OCI-LY1 (cell line): ENCODE measurements around the gene EOGT.

ENCODE experiments used
- H2AFZ ChIP-seq: fragments of 200-600 bp; sonication (generic), shearing (Covaris generic); 2 replicates; pipeline ENCODE4 v1.6.0; 2014; ENCODE audit warnings: antibody characterized with exemption, mild to moderate bottlenecking, low read length
- H3F3A ChIP-seq: fragments of 200-600 bp; sonication (generic), shearing (Covaris generic); 2 replicates; pipeline ENCODE4 v1.6.0; 2014; ENCODE audit warnings: mild to moderate bottlenecking, antibody characterized with exemption, low read length, moderate library complexity; ENCODE audit not compliant: insufficient read depth
- H3K27ac ChIP-seq: fragments of 200-600 bp; sonication (generic); 2 replicates; pipeline ENCODE4 v1.5.1; 2014; ENCODE audit warnings: low read length, mixed run types, mild to moderate bottlenecking, low read depth; ENCODE audit not compliant: poor library complexity, severe bottlenecking
- H3K27me3 ChIP-seq: fragments of 200-600 bp; sonication (generic); 2 replicates; pipeline ENCODE4 v1.6.0; 2014; ENCODE audit warnings: antibody characterized with exemption, mild to moderate bottlenecking, low read length, moderate library complexity; ENCODE audit not compliant: insufficient read depth
- H3K36me3 ChIP-seq: fragments of 200-600 bp; sonication (generic); 2 replicates; pipeline ENCODE4 v1.6.1; 2014; ENCODE audit warnings: mild to moderate bottlenecking, antibody characterized with exemption, low read length, moderate library complexity, mixed read lengths; ENCODE audit not compliant: insufficient read depth
- H3K4me1 ChIP-seq: fragments of 200-600 bp; sonication (generic); 2 replicates; pipeline ENCODE4 v1.5.1; 2014; ENCODE audit warnings: mild to moderate bottlenecking, low read length, moderate library complexity; ENCODE audit not compliant: insufficient read depth, severe bottlenecking
- H3K4me2 ChIP-seq: fragments of 200-600 bp; sonication (generic), shearing (Covaris generic); 2 replicates; pipeline ENCODE4 v1.6.1; 2014; ENCODE audit warnings: low read length
- H3K4me3 ChIP-seq: fragments of 200-600 bp; sonication (generic); 2 replicates; pipeline ENCODE4 v1.5.1; 2014; ENCODE audit warnings: low read length, low read depth, mild to moderate bottlenecking, mixed read lengths; ENCODE audit not compliant: poor library complexity, severe bottlenecking
- H3K79me2 ChIP-seq: fragments of 200-600 bp; shearing (Covaris generic); 2 replicates; pipeline ENCODE4 v1.6.1; 2016; ENCODE audit warnings: mixed run types, low read length, mixed read lengths; ENCODE audit not compliant: insufficient read depth
- H3K9ac ChIP-seq: fragments of 200-600 bp; sonication (generic), shearing (Covaris generic); 2 replicates; pipeline ENCODE4 v1.6.1; 2014; ENCODE audit warnings: mild to moderate bottlenecking, low read length, mixed read lengths
- H3K9me2 ChIP-seq: fragments of 200-600 bp; sonication (generic), shearing (Covaris generic); 2 replicates; pipeline ENCODE4 v1.6.1; 2014; ENCODE audit warnings: low read depth, mild to moderate bottlenecking, low read length, mixed read lengths
- H3K9me3 ChIP-seq: fragments of 200-600 bp; shearing (Covaris generic); 2 replicates; pipeline ENCODE4 v1.6.1; 2014; ENCODE audit warnings: low read length, mixed read lengths
- H4K20me1 ChIP-seq: fragments of 200-600 bp; sonication (generic), shearing (Covaris generic); 2 replicates; pipeline ENCODE4 v1.6.0; 2016; ENCODE audit warnings: mild to moderate bottlenecking, low read length; ENCODE audit not compliant: insufficient read depth
- CTCF ChIP-seq: fragments of 200-600 bp; sonication (generic), shearing (Covaris generic); IDR thresholded peaks from 2 replicates; pipeline ENCODE4 v1.5.1; 2017; ENCODE audit warnings: mild to moderate bottlenecking, antibody characterized with exemption, low read length, moderate library complexity, mixed read lengths
- EZH2 ChIP-seq: fragments of 200-600 bp; sonication (generic), shearing (Covaris generic); IDR thresholded peaks from 2 replicates; pipeline ENCODE4 v1.8.0; 2017; ENCODE audit warnings: borderline replicate concordance, mixed run types, mild to moderate bottlenecking, antibody characterized with exemption, low read length, moderate library complexity, mixed read lengths

The EOGT gene

GRCh38 chr3:68984011-68984530 is 29.4 kb downstream of the EOGT start:
- TF ChIP-seq CTCF: no peak
- no peak for TF ChIP-seq EZH2
- H3K36me3 ChIP-seq: peaks cover 71% of the 10 kb centered on the region
- no peaks in the 10 kb centered on the region for H4K20me1 ChIP-seq

GRCh38 chr3:68977486-68978167 is 35.9 kb downstream of the EOGT start:
- Histone ChIP-seq H3K79me2 (no peaks in the 10 kb centered on the region), H3K27me3 (no peaks in the 10 kb centered on the region), H3K27ac (no peak overlapping the region), H3K36me3 (peaks cover 54% of the 10 kb centered on the region), H4K20me1 (no peaks in the 10 kb centered on the region), H3K9me2 (no peaks in the 10 kb centered on the region), H3K4me2 (no peak overlapping the region), H3F3A (no peaks in the 10 kb centered on the region), H3K4me3 (no peak overlapping the region), H2AFZ (no peak overlapping the region), H3K9me3 (no peaks in the 10 kb centered on the region), H3K9ac (no peak overlapping the region), H3K4me1 (no peaks in the 10 kb centered on the region)
- TF ChIP-seq EZH2 (no peak), CTCF (no peak)

More at GRCh38 chr3:68984011-68984530, 29.4 kb downstream of the EOGT start:
- H3K4me1 ChIP-seq: no peaks in the 10 kb centered on the region
- H3K9ac ChIP-seq: no peak overlapping the region
- no peaks in the 10 kb centered on the region for H3K79me2 ChIP-seq
- H3K9me2 ChIP-seq: no peaks in the 10 kb centered on the region
- H3K4me3 ChIP-seq: no peak overlapping the region
- H3K4me2 ChIP-seq: no peak overlapping the region
- H3K27ac ChIP-seq: no peak overlapping the region
- no peaks in the 10 kb centered on the region for H3F3A ChIP-seq
- H3K27me3 ChIP-seq: no peaks in the 10 kb centered on the region
- no peaks in the 10 kb centered on the region for H3K9me3 ChIP-seq
- no peak overlapping the region for H2AFZ ChIP-seq

GRCh38 chr3:68974711-68975110 is 38.8 kb downstream of the EOGT start:
- Histone ChIP-seq H3F3A (no peaks in the 10 kb centered on the region), H3K4me3 (no peak overlapping the region), H3K4me2 (no peak overlapping the region), H3K36me3 (peaks cover 32% of the 10 kb centered on the region), H4K20me1 (no peaks in the 10 kb centered on the region), H3K27ac (no peak overlapping the region), H3K27me3 (no peaks in the 10 kb centered on the region), H3K9ac (no peak overlapping the region), H2AFZ (no peak overlapping the region), H3K9me2 (no peaks in the 10 kb centered on the region), H3K9me3 (no peaks in the 10 kb centered on the region), H3K4me1 (no peaks in the 10 kb centered on the region), H3K79me2 (no peaks in the 10 kb centered on the region)
- no peak for TF ChIP-seq CTCF
- TF ChIP-seq EZH2: no peak
